PC-3 (cell line): ENCODE measurements around the gene COL19A1. TPM values are rescaled to one million over a fixed set of nuclear protein-coding genes. Genes with fewer than 3 reads are reported as not detected.

ENCODE experiments used
- ATAC-seq: fragments of 200-7000 bp; cut with Tn5 transposase; 2 replicates; pipeline ENCODE4 v1.9.1; 2020; ENCODE audit warnings: mild to moderate bottlenecking, moderate library complexity
- BruUV-seq: library from RNA; stranded (reverse); fragments of 400-500 nt; replicated peaks from 2 replicates; lab custom pipeline; 2021; lab: Mats Ljungman, UMichigan
- CTCF ChIA-PET: fragments of 300-600 bp; sonication (Branson Sonifier 250); formaldehyde crosslinking; loops from one replicate; lab custom pipeline; 2022; ENCODE audit warnings: antibody characterized with exemption; lab: Charles Lee
- POLR2A ChIA-PET: fragments of 300-600 bp; sonication (Branson Sonifier 250); formaldehyde crosslinking; loops from one replicate; lab custom pipeline; 2022; ENCODE audit warnings: antibody characterized with exemption; ENCODE audit not compliant: unreplicated experiment; lab: Charles Lee
- DNase-seq: peaks from one replicate; pipeline ENCODE4 v3.0.0-alpha.2; 2015
- H2AFZ ChIP-seq: fragments of 300-600 bp; sonication (generic); 2 replicates; pipeline ENCODE4 v1.6.0; 2016; ENCODE audit warnings: antibody characterized with exemption, low read length
- H3F3A ChIP-seq: fragments of 300-600 bp; sonication (generic); one replicate; pipeline ENCODE4 v1.6.0; 2017; ENCODE audit warnings: antibody characterized with exemption, low read length, control low read depth, mild to moderate bottlenecking; ENCODE audit not compliant: unreplicated experiment
- H3K27ac ChIP-seq: fragments of 300-600 bp; sonication (generic); 2 replicates; pipeline ENCODE4 v1.5.1; 2016; ENCODE audit warnings: mild to moderate bottlenecking, low read length
- H3K27me3 ChIP-seq: fragments of 300-600 bp; sonication (generic); 2 replicates; pipeline ENCODE4 v1.6.1; 2016; ENCODE audit warnings: low read length, mixed read lengths
- H3K36me3 ChIP-seq: fragments of 300-600 bp; sonication (generic); 2 replicates; pipeline ENCODE4 v1.6.1; 2016; ENCODE audit warnings: low read depth, mixed run types, low read length, mixed read lengths
- H3K4me1 ChIP-seq: fragments of 300-600 bp; sonication (generic); 2 replicates; pipeline ENCODE4 v1.5.1; 2016; ENCODE audit warnings: low read length; ENCODE audit not compliant: insufficient read depth
- H3K4me2 ChIP-seq: fragments of 300-600 bp; sonication (generic); 2 replicates; pipeline ENCODE4 v1.6.0; 2016; ENCODE audit warnings: low read length
- H3K4me3 ChIP-seq: fragments of 300-600 bp; sonication (generic); 2 replicates; pipeline ENCODE4 v1.5.1; 2016; ENCODE audit warnings: mild to moderate bottlenecking, low read length, mixed read lengths
- H3K79me2 ChIP-seq: fragments of 300-600 bp; sonication (generic); 2 replicates; pipeline ENCODE4 v1.6.1; 2017; ENCODE audit warnings: low read length, mixed read lengths
- H3K9ac ChIP-seq: fragments of 300-600 bp; sonication (generic); 2 replicates; pipeline ENCODE4 v1.6.0; 2016; ENCODE audit warnings: mild to moderate bottlenecking, low read length
- H3K9me2 ChIP-seq: fragments of 300-600 bp; sonication (generic); replicated peaks from 2 replicates; pipeline ENCODE4 v1.6.1; 2016; ENCODE audit warnings: mixed run types, low read length, mixed read lengths
- H3K9me3 ChIP-seq: fragments of 300-600 bp; sonication (generic); 2 replicates; pipeline ENCODE4 v1.6.1; 2016; ENCODE audit warnings: low read length, mixed read lengths
- H4K20me1 ChIP-seq: fragments of 300-600 bp; sonication (generic); 2 replicates; pipeline ENCODE4 v1.6.1; 2016; ENCODE audit warnings: low read length, mixed read lengths
- EZH2 ChIP-seq: fragments of 300-600 bp; sonication (generic); IDR thresholded peaks from one replicate; pipeline ENCODE4 v1.6.1; 2017; ENCODE audit warnings: antibody characterized with exemption, mild to moderate bottlenecking, low read length; ENCODE audit not compliant: unreplicated experiment
- EZH2phosphoT487 ChIP-seq: fragments of 300-600 bp; sonication (generic); IDR thresholded peaks from 2 replicates; pipeline ENCODE4 v1.6.1; 2018; ENCODE audit warnings: mild to moderate bottlenecking, antibody characterized with exemption, low read length, borderline replicate concordance
- intact Hi-C: fragments of 100-400 bp; cut with micrococcal nuclease; formaldehyde crosslinking; loops from 2 replicates; pipeline ENCODE4 v1.9.0; 2023
- total RNA-seq: library from RNA; depleted of rRNA; stranded (reverse); fragments of >200 nt; gene quantifications from 2 replicates; pipeline ENCODE4 v1.2.3, GENCODE V29; 2014
- TF ChIP-seq, protein P1 (sequence below): fragments of 300-600 bp; sonication (generic); conservative IDR thresholded peaks from 2 replicates; pipeline ENCODE4 v1.5.1; 2017; ENCODE audit warnings: antibody characterized with exemption, low read depth, mild to moderate bottlenecking, low read length

COL19A1 gene
- total RNA-seq, 1 experiment from 2014 or later = not detected

DNA sequence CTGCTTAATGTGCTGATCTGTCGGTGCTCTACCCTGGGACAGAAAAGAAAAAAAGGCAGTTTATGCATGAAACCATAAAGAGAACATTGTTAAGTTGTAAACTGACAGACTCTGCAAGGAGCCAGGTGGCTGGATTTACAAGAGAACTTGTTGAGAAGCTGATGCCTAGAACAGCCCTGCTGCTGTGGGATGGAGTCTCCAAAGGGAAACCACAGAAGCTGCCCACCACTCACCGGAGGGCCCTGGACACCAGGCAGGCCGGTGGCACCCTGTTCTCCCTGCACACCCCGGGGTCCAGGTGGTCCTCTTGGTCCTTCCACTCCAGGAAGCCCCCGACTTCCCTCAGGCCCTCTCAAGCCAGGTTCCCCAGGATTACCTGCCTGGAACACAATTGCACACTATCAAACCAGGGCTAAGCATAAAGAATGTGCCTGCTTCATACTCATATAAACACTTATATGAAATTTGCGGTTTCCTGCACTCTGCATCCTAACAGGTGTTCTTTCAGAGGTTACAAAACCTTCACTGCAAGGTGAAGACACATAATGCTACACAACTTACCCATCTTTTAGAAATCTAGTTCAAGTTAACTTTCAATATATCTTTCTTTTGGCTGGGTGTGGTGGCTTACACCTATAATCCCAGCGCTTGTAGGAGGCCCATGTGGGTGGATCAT lies 368.3 kb downstream of the COL19A1 start:
- H3K9ac ChIP-seq = no peak overlapping the region
- H3F3A ChIP-seq = no peaks in the 10 kb centered on the region
- no peaks in the 10 kb centered on the region for H3K9me3 ChIP-seq
- intact Hi-C loops = no loop called here
- peaks cover 23% of the 10 kb centered on the region; the same call in 1 of the 2 replicates for H3K27me3 ChIP-seq
- no peak overlapping the region for H3K4me3 ChIP-seq
- no peaks in the 10 kb centered on the region for H3K36me3 ChIP-seq
- no peak for TF ChIP-seq EZH2phosphoT487
- TF ChIP-seq, protein P1, sequence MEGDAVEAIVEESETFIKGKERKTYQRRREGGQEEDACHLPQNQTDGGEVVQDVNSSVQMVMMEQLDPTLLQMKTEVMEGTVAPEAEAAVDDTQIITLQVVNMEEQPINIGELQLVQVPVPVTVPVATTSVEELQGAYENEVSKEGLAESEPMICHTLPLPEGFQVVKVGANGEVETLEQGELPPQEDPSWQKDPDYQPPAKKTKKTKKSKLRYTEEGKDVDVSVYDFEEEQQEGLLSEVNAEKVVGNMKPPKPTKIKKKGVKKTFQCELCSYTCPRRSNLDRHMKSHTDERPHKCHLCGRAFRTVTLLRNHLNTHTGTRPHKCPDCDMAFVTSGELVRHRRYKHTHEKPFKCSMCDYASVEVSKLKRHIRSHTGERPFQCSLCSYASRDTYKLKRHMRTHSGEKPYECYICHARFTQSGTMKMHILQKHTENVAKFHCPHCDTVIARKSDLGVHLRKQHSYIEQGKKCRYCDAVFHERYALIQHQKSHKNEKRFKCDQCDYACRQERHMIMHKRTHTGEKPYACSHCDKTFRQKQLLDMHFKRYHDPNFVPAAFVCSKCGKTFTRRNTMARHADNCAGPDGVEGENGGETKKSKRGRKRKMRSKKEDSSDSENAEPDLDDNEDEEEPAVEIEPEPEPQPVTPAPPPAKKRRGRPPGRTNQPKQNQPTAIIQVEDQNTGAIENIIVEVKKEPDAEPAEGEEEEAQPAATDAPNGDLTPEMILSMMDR = no peak
- BruUV-seq = no TSS peak
- no peaks in the 10 kb centered on the region for H3K79me2 ChIP-seq
- H3K9me2 ChIP-seq = no peaks in the 10 kb centered on the region
- H2AFZ ChIP-seq = no peak overlapping the region
- no peak for ATAC-seq
- no peaks in the 10 kb centered on the region for H3K4me1 ChIP-seq
- no peak for DNase-seq
- H4K20me1 ChIP-seq = no peaks in the 10 kb centered on the region
- no peak overlapping the region for H3K4me2 ChIP-seq
- no peak overlapping the region for H3K27ac ChIP-seq
- ChIA-PET CTCF (no interaction called here), POLR2A (no interaction called here)

DNA sequence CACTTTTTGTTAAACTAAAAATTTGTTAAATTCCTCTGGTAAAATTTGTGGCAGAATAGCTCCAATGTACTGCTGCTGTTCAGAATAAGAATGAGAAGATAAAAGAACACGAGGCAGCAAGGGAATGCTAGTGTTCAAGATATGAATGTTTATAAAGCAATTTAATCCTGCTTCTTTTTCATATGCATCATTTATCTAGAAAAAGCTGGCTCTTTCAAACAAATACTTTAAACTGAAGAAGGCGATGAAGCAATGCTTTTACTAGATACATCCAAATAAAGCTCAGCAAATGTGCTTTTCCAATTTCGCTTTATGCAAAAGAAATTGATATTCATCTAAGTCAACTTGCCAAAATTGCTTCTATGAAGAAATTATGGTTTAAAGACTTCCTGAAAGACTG lies 370.0 kb downstream of the COL19A1 start:
- ChIA-PET CTCF (no interaction called here), POLR2A (no interaction called here)
- intact Hi-C loops = no loop called here
- no peaks in the 10 kb centered on the region for H3K9me2 ChIP-seq
- DNase-seq (no peak), ATAC-seq (no peak)
- H3K4me1 ChIP-seq = no peaks in the 10 kb centered on the region
- BruUV-seq = no TSS peak
- no peak overlapping the region for H3K9ac ChIP-seq
- H3K9me3 ChIP-seq = no peaks in the 10 kb centered on the region
- no peak overlapping the region for H3K4me3 ChIP-seq
- TF ChIP-seq, protein P1 = no peak
- TF ChIP-seq EZH2phosphoT487 (no peak), EZH2 (no peak)
- no peak overlapping the region for H2AFZ ChIP-seq
- H3K27me3 ChIP-seq = peaks cover 14% of the 10 kb centered on the region; the same call in 1 of the 2 replicates
- no peaks in the 10 kb centered on the region for H4K20me1 ChIP-seq
- H3F3A ChIP-seq = no peaks in the 10 kb centered on the region
- no peaks in the 10 kb centered on the region for H3K36me3 ChIP-seq
- no peak overlapping the region for H3K27ac ChIP-seq
- no peaks in the 10 kb centered on the region for H3K79me2 ChIP-seq
- no peak overlapping the region for H3K4me2 ChIP-seq

DNA sequence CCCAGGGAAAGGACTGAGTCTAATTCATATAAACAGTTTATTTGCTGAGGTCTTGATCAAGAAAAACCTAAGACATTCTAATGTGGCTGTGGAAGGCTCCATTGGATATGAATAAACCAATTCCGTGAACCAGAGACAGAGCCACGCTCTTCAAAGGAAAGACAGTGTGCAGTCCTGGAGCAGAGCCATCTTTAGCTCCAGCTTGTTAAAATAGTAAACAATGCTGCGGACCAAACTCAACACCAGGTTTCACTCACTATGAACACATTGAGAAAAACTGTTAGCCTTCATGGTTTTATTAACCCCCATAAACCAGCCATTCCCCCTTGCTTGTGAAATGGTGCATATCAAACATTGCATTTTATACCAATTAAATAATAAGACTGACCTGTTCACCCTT lies 374.7 kb downstream of the COL19A1 start:
- H3K4me1 ChIP-seq = no peaks in the 10 kb centered on the region
- ChIA-PET CTCF (no interaction called here), POLR2A (no interaction called here)
- TF ChIP-seq EZH2 (no peak), EZH2phosphoT487 (no peak)
- TF ChIP-seq, protein P1 = no peak
- no peaks in the 10 kb centered on the region for H3F3A ChIP-seq
- intact Hi-C loops = no loop called here
- H3K9me3 ChIP-seq = no peaks in the 10 kb centered on the region
- H3K36me3 ChIP-seq = no peaks in the 10 kb centered on the region
- H3K79me2 ChIP-seq = no peaks in the 10 kb centered on the region
- ATAC-seq = no peak
- H4K20me1 ChIP-seq = no peaks in the 10 kb centered on the region
- BruUV-seq = no TSS peak
- H3K9ac ChIP-seq = no peak overlapping the region
- no peaks in the 10 kb centered on the region for H3K9me2 ChIP-seq
- H3K4me2 ChIP-seq = no peak overlapping the region
- no peak for DNase-seq
- H3K4me3 ChIP-seq = no peak overlapping the region
- H3K27me3 ChIP-seq = peaks cover 14% of the 10 kb centered on the region; the same call in 1 of the 2 replicates
- no peak overlapping the region for H2AFZ ChIP-seq
- no peak overlapping the region for H3K27ac ChIP-seq
